Neural progenitor cell (in vitro differentiated cells): ENCODE measurements around the gene LRP1B.

ENCODE experiments used
- EZH2 ChIP-seq: fragments of 200-600 bp; sonication (generic); IDR thresholded peaks from 2 replicates; pipeline ENCODE4 v1.6.1; 2017; ENCODE audit warnings: antibody characterized with exemption, mild to moderate bottlenecking, moderate library complexity
- EZH2phosphoT487 ChIP-seq: fragments of 200-600 bp; sonication (generic); IDR thresholded peaks from 2 replicates; pipeline ENCODE4 v1.6.1; 2017; ENCODE audit warnings: antibody characterized with exemption
- TF ChIP-seq, protein P1 (sequence below): fragments of 200-600 bp; sonication (generic); IDR thresholded peaks from 2 replicates; pipeline ENCODE4 v1.5.1; 2017; ENCODE audit warnings: antibody characterized with exemption, mild to moderate bottlenecking

DNA sequence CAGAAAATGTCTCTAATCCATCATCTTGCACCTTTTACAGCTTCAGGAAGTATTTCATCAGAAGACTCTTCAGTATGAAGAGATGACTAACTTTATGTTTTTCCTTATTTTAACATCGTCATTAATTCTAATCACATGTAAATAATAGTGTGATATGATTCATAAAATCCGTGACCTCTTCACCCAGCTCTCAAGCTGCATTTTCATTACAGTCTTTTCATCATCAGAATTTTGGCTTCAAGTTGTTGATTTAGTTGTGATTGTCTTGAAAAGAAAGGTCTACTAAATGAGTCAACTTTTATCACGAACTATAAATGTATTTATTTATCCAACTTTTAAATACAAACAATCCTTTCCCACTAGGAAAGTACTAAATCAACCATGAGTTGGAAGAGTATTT lies 410.3 kb downstream of the LRP1B start:
- TF ChIP-seq, protein P1, sequence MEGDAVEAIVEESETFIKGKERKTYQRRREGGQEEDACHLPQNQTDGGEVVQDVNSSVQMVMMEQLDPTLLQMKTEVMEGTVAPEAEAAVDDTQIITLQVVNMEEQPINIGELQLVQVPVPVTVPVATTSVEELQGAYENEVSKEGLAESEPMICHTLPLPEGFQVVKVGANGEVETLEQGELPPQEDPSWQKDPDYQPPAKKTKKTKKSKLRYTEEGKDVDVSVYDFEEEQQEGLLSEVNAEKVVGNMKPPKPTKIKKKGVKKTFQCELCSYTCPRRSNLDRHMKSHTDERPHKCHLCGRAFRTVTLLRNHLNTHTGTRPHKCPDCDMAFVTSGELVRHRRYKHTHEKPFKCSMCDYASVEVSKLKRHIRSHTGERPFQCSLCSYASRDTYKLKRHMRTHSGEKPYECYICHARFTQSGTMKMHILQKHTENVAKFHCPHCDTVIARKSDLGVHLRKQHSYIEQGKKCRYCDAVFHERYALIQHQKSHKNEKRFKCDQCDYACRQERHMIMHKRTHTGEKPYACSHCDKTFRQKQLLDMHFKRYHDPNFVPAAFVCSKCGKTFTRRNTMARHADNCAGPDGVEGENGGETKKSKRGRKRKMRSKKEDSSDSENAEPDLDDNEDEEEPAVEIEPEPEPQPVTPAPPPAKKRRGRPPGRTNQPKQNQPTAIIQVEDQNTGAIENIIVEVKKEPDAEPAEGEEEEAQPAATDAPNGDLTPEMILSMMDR = no peak
- no peak for TF ChIP-seq EZH2
- no peak for TF ChIP-seq EZH2phosphoT487
